Fibroblast of skin of back (primary cell): Measurements from ENCODE around the gene DCAF11.
"Not testable (repeated sequence)": the region's sequence is repeated elsewhere in the genome, so short reads cannot be mapped to it uniquely, and the experiment has no call there.

ENCODE experiments used
- DNase-seq: peaks from one replicate; pipeline ENCODE4 v3.0.0-alpha.2; 2013

Gene DCAF11

GRCh38 chr14:24096545-24097181 is 17.9 kb upstream of the DCAF11 start:
- no peak for DNase-seq

GRCh38 chr14:24098229-24098926 is 16.2 kb upstream of the DCAF11 start:
- no peak for DNase-seq

DNA sequence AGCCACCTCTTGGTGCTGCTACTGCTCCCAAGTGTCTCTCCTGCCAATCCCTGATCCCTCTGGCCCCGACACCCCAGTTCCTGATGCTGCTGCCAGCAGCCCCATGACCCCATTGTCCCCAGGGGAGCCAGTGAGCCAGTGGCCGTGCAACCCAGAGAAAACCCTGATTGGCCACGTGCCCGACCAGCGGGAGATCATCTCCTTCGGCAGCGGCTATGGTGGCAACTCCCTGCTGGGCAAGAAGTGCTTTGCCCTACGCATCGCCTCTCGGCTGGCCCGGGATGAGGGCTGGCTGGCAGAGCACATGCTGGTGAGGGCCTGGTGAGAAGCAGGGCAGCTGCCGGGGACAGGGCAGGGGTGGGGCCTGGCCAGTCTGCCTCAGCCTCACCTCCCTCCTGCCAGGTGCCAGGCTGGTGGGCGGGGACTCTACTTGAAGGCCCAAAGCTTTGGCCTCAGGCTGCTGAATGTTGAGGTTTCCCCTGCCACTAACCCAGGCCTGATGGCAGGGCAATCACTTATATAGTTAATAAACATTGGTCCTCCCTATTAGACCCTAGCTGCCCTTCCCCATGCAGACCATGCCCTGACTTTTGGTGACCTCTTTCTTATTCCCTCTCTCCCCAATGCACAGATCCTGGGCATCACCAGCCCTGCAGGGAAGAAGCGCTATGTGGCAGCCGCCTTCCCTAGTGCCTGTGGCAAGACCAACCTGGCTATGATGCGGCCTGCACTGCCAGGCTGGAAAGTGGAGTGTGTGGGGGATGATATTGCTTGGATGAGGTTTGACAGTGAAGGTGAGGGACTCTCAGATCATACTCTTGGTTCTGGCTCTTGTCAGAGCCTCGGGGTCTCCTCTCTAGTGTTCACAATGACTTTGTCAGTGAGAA is 15.4 kb upstream of the DCAF11 start:
- no peak for DNase-seq

DNA sequence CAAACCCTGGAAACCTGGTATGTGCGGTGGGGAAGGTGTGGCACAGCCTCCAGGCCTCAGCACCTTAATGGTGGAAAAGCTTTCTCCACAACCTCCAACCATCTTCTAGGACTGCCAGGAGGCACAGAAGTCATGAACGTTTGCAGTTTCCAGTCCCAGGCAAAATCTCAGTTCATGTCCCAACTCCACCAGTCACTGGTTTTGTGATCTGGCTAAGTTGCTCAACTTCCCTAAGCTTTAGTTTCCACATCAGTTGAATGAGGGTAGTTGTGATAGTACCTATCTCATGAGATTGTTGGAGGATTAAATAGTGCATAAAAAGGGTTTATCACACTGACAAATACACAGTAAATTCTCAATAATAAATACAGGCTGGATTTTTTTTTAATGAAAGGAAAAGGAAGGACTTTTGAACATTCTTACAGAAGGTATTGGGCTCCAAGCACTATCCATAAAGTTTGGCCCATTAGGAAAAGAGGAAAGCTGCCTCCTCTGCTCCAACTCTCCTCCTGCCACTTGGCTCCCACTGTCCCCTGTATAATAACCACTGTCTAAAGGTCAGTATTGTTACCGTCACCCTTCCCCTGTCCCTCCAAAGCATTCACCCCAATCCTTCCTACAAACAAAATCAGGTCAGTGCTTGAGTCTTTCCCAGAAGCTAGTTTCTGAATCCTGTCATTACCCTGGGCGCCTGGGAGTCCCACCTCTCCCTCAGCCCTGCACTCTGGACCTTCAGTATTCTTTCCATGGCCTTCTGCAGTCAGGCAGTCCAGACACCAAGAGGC is 14.2 kb upstream of the DCAF11 start:
- DNase-seq, result no peak

DNA sequence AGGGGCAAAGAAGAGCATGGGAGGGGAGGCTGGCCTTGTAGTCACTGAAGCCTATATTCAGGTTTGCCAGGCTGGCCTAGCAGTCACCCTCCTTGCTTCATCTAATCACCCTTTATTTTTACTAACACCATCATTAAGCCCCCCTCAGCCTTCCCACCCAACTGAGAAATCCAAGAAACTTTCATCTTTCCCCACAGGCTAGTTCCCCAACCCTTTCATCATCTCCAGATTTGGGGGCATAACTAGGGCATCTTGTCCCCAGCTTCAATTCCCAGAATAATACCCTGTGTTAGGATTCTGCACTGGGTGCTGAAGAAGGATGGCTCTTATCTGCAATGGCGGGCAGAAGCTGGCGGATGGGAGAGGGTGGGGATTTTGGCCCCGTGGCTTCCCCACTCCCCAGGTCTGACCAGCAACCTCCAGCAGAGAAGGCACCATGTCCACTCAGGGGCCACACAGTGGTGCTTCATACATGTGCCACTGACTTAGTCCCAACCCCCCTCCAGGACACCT is 13.5 kb upstream of the DCAF11 start:
- no peak for DNase-seq

DNA sequence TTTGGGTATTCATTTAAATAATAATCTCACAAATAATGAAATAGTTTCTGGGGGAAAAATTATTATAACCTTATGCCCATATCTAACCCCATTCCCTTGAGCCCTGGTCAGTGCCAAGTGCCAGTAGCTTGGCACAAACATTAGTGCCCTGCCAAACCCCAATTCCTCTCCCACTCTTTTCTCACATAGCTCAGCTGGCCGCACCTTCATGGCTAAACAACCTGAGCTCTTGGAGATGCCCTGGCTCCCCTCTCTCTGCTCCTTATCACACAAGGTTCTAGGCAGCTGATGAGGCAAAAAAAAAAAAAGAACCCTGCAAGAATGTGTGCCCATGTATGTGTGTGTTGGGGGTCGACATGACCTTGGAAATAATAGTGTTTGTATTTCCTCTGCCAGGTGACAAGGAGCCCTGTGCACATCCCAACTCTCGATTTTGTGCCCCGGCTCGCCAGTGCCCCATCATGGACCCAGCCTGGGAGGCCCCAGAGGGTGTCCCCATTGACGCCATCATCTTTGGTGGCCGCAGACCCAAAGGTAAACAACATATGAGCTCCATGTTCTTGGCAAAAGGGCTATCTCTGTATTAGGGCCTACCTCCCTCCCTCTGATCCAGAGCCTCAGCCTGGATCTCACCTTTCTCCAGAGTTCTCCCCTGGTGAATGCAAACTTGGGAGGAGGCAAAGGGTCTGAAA is 12.1 kb upstream of the DCAF11 start:
- no peak for DNase-seq

DNA sequence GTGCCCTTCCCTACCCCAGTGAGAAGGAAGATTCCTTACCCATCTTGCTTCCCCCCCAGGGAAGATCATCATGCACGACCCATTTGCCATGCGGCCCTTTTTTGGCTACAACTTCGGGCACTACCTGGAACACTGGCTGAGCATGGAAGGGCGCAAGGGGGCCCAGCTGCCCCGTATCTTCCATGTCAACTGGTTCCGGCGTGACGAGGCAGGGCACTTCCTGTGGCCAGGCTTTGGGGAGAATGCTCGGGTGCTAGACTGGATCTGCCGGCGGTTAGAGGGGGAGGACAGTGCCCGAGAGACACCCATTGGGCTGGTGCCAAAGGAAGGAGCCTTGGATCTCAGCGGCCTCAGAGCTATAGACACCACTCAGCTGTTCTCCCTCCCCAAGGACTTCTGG is 11.1 kb upstream of the DCAF11 start:
- DNase-seq, result no peak

- not testable (repeated sequence) for DNase-seq
Measured at GRCh38 chr14:24105609-24106239, 8.9 kb upstream of the DCAF11 start.

DNA sequence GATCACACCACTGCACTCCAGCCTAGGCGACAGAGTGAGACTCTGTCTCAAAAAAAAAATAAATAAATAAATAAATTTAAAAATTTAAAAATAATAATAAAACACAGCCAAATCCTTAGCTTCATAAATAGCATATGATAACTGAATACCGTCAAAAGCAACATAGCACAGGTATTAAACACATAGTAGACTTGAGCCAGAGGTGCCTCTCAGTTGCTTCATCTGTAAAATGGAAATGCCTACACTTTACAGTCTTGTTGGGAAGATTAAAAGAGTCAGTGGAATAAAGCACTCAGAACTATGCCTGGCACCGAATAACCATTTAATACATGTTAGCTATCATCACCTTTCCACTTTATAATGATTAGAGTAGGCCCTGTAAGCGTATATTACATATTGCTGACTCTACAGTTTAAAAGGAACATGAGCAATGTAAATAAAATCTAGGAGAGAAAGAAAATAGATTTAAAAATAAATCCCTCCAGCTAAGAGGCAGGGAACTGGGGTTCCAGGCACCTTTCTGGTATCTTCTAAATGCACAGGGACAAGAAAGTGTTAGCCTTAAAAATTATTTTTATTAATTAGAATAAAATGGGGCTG is 7.8 kb upstream of the DCAF11 start:
- DNase-seq, result no peak

GRCh38 chr14:24108336-24108874 is 6.2 kb upstream of the DCAF11 start:
- DNase-seq, result no peak

GRCh38 chr14:24110060-24110459 is 4.5 kb upstream of the DCAF11 start:
- no peak for DNase-seq

GRCh38 chr14:24110523-24110922 is 4.1 kb upstream of the DCAF11 start:
- no peak for DNase-seq

GRCh38 chr14:24113379-24113800 is 1.2 kb upstream of the DCAF11 start:
- no peak for DNase-seq

DNA sequence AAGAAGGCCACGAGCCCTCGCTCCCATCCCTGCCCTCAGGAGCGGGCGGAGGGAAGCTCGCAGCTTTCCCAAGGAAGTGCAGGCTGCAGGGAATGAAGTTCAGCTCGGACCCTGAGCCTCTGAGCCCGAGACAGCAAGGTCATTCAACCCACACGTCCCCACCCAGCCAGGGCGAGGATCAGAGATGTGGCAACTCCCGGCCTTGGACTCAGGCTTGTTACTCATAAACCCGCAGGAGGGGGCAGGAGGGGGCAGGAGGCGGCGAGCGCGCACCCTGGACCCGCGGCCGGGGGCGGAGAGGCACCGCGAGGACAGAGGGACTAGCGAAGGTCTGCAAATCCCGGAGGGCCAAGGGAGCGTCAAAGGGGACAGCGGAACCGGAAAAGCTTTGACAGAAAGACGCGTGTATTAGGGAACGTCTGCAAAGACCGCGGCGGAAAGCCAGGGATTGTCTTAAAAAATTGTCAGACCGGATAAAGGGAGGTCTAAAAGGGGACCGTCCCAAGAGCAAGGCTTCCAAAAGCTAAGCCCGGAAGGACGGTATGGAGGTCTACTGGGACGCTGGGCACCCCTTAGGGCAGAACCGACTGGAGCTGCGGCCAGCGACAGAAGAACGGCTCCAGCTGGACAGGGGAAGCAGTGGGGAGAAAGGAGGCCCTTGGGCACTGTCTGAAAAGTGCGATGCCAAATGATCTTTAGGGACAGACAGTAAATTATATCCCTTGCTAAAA is 611 bp upstream of the DCAF11 start:
- peak; percentile 94 for DNase-seq

GRCh38 chr14:24115422-24116127 is 998 bp downstream of the DCAF11 start:
- DNase-seq, result no peak

- DNase-seq, result no peak
Measured at GRCh38 chr14:24116128-24116814, 1.7 kb downstream of the DCAF11 start.

GRCh38 chr14:24117179-24117578 is 2.6 kb downstream of the DCAF11 start:
- no peak for DNase-seq

- DNase-seq, result no peak
Measured at GRCh38 chr14:24119691-24120090, 5.1 kb downstream of the DCAF11 start.

- no peak for DNase-seq
Measured at GRCh38 chr14:24121210-24121609, 6.6 kb downstream of the DCAF11 start.
